ENCODE results near the gene IQCN.

The IQCN gene

GRCh38 chr19:18320865-18321733, 46.8 kb upstream of the IQCN start:
- Histone ChIP-seq H3K36me3 (ENCODE audit: control insufficient read depth, insufficient read depth, low read length) (peaks cover 5% of the 10 kb centered on the region), H3K4me3 (replicated peaks; ENCODE audit: low read depth, low read length) (peak overlapping the region; percentile 80), H3K27me3 (replicated peaks; ENCODE audit: control insufficient read depth, insufficient read depth, low read length) (no peaks in the 10 kb centered on the region)
- TF ChIP-seq CTCF (IDR thresholded peaks at IDR 0.05; ENCODE audit: insufficient read depth, low read length, poor library complexity, severe bottlenecking) = no peak
- DNase-seq (ENCODE audit: extremely low read depth, insufficient read length) = no peak

GRCh38 chr19:18319591-18320135, 45.4 kb upstream of the IQCN start:
- no peak for TF ChIP-seq CTCF (IDR thresholded peaks at IDR 0.05; ENCODE audit: insufficient read depth, low read length, poor library complexity, severe bottlenecking)
- no peak for DNase-seq (ENCODE audit: extremely low read depth, insufficient read length)
- Histone ChIP-seq H3K27me3 (replicated peaks; ENCODE audit: control insufficient read depth, insufficient read depth, low read length) (no peaks in the 10 kb centered on the region), H3K4me3 (replicated peaks; ENCODE audit: low read depth, low read length) (no peak overlapping the region), H3K36me3 (ENCODE audit: control insufficient read depth, insufficient read depth, low read length) (peaks cover 5% of the 10 kb centered on the region)

GRCh38 chr19:18317961-18318800, 43.9 kb upstream of the IQCN start:
- H3K36me3 ChIP-seq (ENCODE audit: control insufficient read depth, insufficient read depth, low read length) = peaks cover 8% of the 10 kb centered on the region
- no peak for DNase-seq (ENCODE audit: extremely low read depth, insufficient read length)
- TF ChIP-seq CTCF (IDR thresholded peaks at IDR 0.05; ENCODE audit: insufficient read depth, low read length, poor library complexity, severe bottlenecking) = no peak
- H3K27me3 ChIP-seq (replicated peaks; ENCODE audit: control insufficient read depth, insufficient read depth, low read length) = no peaks in the 10 kb centered on the region
- H3K4me3 ChIP-seq (replicated peaks; ENCODE audit: low read depth, low read length) = no peak overlapping the region

GRCh38 chr19:18313398-18313797, 39.1 kb upstream of the IQCN start:
- Histone ChIP-seq H3K36me3 (ENCODE audit: control insufficient read depth, insufficient read depth, low read length) (peaks cover 23% of the 10 kb centered on the region), H3K4me3 (replicated peaks; ENCODE audit: low read depth, low read length) (no peak overlapping the region), H3K27me3 (replicated peaks; ENCODE audit: control insufficient read depth, insufficient read depth, low read length) (no peaks in the 10 kb centered on the region)
- TF ChIP-seq CTCF (IDR thresholded peaks at IDR 0.05; ENCODE audit: insufficient read depth, low read length, poor library complexity, severe bottlenecking) = no peak
- DNase-seq (ENCODE audit: extremely low read depth, insufficient read length) = no peak

GRCh38 chr19:18312092-18312534, 37.9 kb upstream of the IQCN start:
- H3K36me3 ChIP-seq (ENCODE audit: control insufficient read depth, insufficient read depth, low read length) = peaks cover 24% of the 10 kb centered on the region
- DNase-seq (ENCODE audit: extremely low read depth, insufficient read length) = no peak
- H3K27me3 ChIP-seq (replicated peaks; ENCODE audit: control insufficient read depth, insufficient read depth, low read length) = no peaks in the 10 kb centered on the region
- no peak overlapping the region for H3K4me3 ChIP-seq (replicated peaks; ENCODE audit: low read depth, low read length)
- TF ChIP-seq CTCF (IDR thresholded peaks at IDR 0.05; ENCODE audit: insufficient read depth, low read length, poor library complexity, severe bottlenecking) = no peak
